BJ (cell line): ENCODE measurements around the gene RORC. TPM values are rescaled to one million over a fixed set of nuclear protein-coding genes. Genes with fewer than 3 reads are reported as not detected.

Experiments
- CTCF ChIA-PET: fragments of 350-600 bp; formaldehyde crosslinking; extraction: SDS; loops from one replicate; lab custom pipeline; 2021; ENCODE audit warnings: antibody characterized with exemption, inconsistent platforms; lab: Yijun Ruan, JAX
- POLR2A ChIA-PET: fragments of 300-600 bp; sonication (Branson Sonifier 250); formaldehyde crosslinking; extraction: SDS; loops from one replicate; lab custom pipeline; 2021; ENCODE audit warnings: antibody characterized with exemption; lab: Charles Lee
- DNase-seq: peaks from one replicate; pipeline ENCODE4 v3.0.0-alpha.2; 2011; ENCODE audit warnings: low read depth
- H3K27me3 ChIP-seq: 2 replicates; pipeline ENCODE4 v1.6.0; 2011; ENCODE audit warnings: low read length; ENCODE audit not compliant: control insufficient read depth, insufficient read depth
- H3K36me3 ChIP-seq: 2 replicates; pipeline ENCODE4 v1.5.1; 2011; ENCODE audit warnings: low read length; ENCODE audit not compliant: control insufficient read depth, insufficient read depth
- H3K4me3 ChIP-seq: 2 replicates; pipeline ENCODE4 v1.5.1; 2011; ENCODE audit warnings: low read depth, mild to moderate bottlenecking, control low read depth, low read length
- polyA plus RNA-seq: library from polyadenylated mRNA; depleted of rRNA; stranded (reverse); fragments of >200 nt; gene quantifications from 2 replicates; pipeline ENCODE4 v1.2.3, GENCODE V29; 2011
- TF ChIP-seq, protein P1 (sequence below): IDR thresholded peaks from 2 replicates; pipeline ENCODE4 v1.5.1; 2011; ENCODE audit warnings: low read depth, mild to moderate bottlenecking, control low read depth, inconsistent platforms, low read length, moderate library complexity; ENCODE audit not compliant: insufficient read depth

The RORC gene
- polyA plus RNA-seq, 1 experiment: not detected

DNA sequence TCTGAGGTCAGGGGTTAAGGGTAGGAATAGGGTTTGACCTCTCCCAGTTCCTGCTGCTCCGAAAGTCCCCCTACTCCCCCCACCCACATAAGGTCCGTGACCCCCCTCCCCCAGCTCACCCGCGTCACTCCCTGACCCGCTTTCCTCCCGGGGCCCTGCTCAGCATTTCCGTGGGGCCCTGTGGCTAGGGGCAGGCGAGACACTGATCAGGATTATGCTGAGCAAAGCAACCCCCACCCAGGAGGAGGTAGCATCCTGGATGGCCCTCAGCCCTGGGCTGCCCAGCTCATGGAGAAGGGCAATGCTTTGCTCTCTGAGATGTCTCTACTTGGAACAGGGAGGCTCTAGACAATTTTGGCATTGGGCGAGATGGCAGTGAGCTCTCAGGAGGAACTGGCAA is 3.7 kb downstream of the RORC start:
- Histone ChIP-seq H3K4me3 (no peak overlapping the region), H3K36me3 (no peaks in the 10 kb centered on the region), H3K27me3 (peaks cover 20% of the 10 kb centered on the region)
- TF ChIP-seq, protein P1, sequence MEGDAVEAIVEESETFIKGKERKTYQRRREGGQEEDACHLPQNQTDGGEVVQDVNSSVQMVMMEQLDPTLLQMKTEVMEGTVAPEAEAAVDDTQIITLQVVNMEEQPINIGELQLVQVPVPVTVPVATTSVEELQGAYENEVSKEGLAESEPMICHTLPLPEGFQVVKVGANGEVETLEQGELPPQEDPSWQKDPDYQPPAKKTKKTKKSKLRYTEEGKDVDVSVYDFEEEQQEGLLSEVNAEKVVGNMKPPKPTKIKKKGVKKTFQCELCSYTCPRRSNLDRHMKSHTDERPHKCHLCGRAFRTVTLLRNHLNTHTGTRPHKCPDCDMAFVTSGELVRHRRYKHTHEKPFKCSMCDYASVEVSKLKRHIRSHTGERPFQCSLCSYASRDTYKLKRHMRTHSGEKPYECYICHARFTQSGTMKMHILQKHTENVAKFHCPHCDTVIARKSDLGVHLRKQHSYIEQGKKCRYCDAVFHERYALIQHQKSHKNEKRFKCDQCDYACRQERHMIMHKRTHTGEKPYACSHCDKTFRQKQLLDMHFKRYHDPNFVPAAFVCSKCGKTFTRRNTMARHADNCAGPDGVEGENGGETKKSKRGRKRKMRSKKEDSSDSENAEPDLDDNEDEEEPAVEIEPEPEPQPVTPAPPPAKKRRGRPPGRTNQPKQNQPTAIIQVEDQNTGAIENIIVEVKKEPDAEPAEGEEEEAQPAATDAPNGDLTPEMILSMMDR: no peak
- ChIA-PET POLR2A (no interaction called here), CTCF (no interaction called here)
- no peak for DNase-seq

DNA sequence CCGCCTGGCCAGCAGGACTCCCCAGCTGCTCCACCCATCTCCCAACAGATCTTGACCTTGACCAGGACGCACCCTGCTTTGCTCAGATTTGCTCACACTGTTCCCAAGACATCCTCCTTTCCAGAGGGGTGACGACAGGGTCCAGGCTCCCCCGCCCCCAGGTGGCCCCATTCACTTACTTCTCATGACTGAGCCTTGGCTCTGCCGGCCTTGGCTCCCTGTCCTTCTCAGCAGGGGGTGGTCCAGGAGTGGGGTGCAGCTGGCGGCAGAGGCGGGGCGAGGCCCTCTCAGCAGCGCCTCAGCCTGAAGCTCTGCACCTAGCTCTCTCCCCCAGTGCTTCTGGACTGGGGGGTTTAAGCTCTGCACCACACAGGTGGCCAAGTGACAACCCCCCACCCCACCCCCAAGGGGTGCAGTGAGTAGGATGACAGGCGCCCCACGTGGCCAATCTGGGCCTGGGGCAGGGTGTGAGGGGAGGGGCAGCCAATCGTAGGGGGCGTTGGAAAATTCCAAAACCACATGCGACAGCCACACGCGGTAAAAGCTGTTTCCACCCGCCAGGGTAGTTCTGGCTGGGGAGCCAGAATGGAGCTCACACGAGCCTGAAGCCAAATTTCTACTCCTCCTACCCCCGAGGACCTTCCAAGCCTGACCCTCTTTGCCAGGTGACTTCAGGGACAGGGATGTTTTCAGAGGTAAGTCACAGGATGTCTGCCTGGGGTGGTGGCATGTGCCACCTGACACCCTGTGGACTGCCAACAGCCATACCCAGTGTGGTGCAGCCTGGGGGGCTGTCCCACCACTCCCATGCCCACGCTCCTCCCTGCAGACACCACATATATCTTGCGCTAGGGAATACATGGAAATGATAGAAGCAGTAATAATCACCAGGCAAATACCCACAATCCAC is 5.6 kb downstream of the RORC start:
- no peaks in the 10 kb centered on the region for H3K36me3 ChIP-seq
- no peak overlapping the region for H3K4me3 ChIP-seq
- no peak for DNase-seq
- H3K27me3 ChIP-seq: peaks cover 21% of the 10 kb centered on the region
- TF ChIP-seq, protein P1: no peak
- CTCF ChIA-PET: no interaction called here
- POLR2A ChIA-PET: no interaction called here

DNA sequence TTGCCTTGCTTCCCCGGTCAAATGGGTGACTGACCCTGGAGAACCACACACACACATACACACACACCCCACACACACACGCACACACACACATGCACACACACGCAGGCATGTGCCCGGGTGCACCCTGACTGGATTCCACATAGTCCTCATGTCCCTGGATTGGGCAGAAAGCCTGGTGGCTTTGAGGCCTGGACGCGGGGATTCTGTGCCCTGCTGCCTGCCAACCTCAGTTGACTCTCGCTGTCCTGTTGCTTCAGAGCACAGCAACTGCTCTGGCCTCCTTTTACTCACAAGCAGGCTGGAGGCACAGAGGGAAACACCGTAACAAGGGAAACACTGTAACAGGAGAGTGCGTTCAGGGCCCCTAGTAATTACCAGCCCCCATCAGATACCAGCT is 6.4 kb downstream of the RORC start:
- peaks cover 21% of the 10 kb centered on the region for H3K27me3 ChIP-seq
- POLR2A ChIA-PET: no interaction called here
- TF ChIP-seq, protein P1: no peak
- CTCF ChIA-PET: no interaction called here
- no peaks in the 10 kb centered on the region for H3K36me3 ChIP-seq
- H3K4me3 ChIP-seq: no peak overlapping the region
- no peak for DNase-seq

DNA sequence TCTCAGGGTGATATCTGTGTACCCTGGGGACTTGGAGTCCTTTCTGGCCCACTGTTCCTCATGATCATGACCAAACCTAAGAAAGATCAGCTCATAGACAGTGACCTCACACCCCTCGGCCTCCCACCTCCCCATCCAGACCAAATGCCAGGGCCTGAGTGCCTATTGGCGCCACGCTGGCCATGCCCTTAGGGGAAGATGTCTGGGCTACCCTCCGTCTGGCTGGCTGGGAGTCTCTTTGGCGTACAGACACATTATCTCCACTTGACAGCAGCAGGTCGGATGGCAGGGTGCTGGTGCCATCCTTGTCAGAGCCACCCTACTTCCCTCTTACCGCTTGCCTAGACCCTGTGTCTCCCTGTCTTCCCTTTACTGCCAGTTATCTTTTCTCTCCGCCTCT is 8.4 kb downstream of the RORC start:
- CTCF ChIA-PET: no interaction called here
- Histone ChIP-seq H3K27me3 (peaks cover 23% of the 10 kb centered on the region), H3K36me3 (no peaks in the 10 kb centered on the region), H3K4me3 (no peak overlapping the region)
- DNase-seq: no peak
- POLR2A ChIA-PET: no interaction called here
- TF ChIP-seq, protein P1: no peak

DNA sequence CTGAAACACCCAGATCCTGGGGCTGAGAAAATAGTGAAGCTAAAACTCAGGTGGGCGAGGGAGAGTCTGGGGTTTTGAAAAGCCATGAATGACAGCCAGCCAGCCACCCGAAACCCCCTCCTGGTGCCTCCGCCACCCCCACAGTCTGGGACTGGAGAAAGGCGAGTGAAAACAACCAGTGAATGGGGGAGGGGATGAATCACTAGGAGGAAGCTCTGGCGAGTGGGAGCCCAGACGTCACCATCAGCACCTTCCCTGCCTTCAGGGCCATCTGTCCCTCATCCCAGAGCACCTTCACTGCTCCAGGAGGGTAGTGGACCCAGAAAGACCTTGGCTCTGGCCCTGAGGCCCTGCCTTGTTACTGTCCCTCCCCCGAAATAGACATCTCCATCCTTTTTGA is 9.2 kb downstream of the RORC start:
- peaks cover 26% of the 10 kb centered on the region for H3K27me3 ChIP-seq
- no peaks in the 10 kb centered on the region for H3K36me3 ChIP-seq
- TF ChIP-seq, protein P1: no peak
- H3K4me3 ChIP-seq: no peak overlapping the region
- POLR2A ChIA-PET: no interaction called here
- CTCF ChIA-PET: no interaction called here
- no peak for DNase-seq
